ENCODE measurements around the gene CSNK2A2.

- TF ChIP-seq CTCF (IDR thresholded peaks at IDR 0.05) (no peak), POLR2A (IDR thresholded peaks at IDR 0.05) (no peak)
Observed at GRCh38 chr16:58177353-58177710, 20.6 kb downstream of the CSNK2A2 start.

All from right lobe of liver (tissue), 4 donors.